HG02884 (cell line): ENCODE data around the gene LCP1.
"Not testable (repeated sequence)": the region's sequence is repeated elsewhere in the genome, so short reads cannot be mapped to it uniquely, and the experiment has no call there.

Experiments
- ATAC-seq: cut with Tn5 transposase; IDR thresholded peaks from one replicate; pipeline ENCODE4 v1.9.1; 2021; ENCODE audit warnings: mild to moderate bottlenecking, moderate library complexity; ENCODE audit not compliant: unreplicated experiment

Gene LCP1

GRCh38 chr13:46182491-46182877 is 507 bp upstream of the LCP1 start:
- no peak for ATAC-seq

DNA sequence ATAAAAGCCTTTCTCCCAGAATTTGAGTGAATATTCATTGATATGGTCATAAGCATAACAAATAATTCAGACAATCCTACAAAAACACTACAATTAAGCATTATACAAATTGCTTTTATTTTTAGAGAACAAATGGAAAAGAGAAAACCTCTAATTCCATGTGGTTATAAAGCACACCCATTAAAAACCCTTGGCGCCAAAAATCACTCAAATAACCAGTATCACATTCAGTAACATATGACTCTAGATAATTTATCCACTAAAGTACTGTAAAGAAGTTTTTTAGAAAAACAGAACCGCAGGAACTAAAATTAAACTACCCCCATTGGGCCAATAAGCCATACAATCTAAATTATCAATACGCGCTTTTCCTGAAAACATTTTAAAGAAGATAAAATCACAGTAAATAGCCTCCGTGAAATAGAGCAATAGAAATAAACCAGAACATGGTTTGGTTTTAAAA is 569 bp downstream of the LCP1 start:
- ATAC-seq: no peak

- ATAC-seq: no peak
Observed at GRCh38 chr13:46179969-46180763, 1.8 kb downstream of the LCP1 start.

GRCh38 chr13:46179491-46179908 is 2.5 kb downstream of the LCP1 start:
- no peak for ATAC-seq

DNA sequence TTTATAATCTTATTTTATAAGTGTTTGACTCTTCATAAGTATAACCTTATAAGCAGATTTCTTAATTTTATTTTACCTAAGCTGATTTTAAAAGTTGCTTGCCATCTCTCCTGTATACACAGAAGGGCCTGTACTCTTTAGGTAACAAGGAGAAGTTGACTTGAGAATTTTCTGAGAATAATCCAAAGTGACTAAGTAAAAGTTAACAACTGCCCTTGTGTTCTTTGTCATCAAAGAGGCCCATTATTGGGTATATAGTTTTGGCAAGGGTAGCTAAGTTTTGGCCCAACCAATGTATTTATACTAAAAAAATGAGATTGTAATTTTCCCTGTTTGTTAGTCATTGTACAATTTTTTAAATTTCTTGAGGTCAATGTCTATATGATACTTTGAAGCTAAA is 3.2 kb downstream of the LCP1 start:
- no peak for ATAC-seq

- ATAC-seq: no peak
Observed at GRCh38 chr13:46178143-46178542, 3.8 kb downstream of the LCP1 start.

GRCh38 chr13:46176756-46177155 is 5.2 kb downstream of the LCP1 start:
- ATAC-seq: peak; percentile 31

DNA sequence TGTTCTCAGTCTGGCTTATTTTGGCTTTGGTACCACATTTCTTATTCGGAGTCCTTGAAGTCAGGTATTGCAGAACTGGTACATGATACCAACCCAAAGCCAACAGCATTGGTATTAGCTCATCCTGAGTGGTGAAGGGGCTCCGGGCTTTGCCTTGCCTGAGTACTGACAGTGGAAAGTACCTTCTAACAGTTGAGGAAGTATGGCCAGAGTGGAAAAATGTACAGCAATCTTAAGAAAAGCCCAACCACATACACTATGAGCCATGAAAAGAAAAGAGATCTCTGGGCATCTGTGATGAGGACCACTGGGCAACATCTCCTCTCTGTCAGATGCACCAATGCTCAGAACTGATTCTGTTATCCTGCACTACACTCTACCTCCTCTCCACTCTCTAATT is 8.3 kb downstream of the LCP1 start:
- ATAC-seq: peak; percentile 34

- no peak for ATAC-seq
Observed at GRCh38 chr13:46172531-46172991, 9.4 kb downstream of the LCP1 start.

DNA sequence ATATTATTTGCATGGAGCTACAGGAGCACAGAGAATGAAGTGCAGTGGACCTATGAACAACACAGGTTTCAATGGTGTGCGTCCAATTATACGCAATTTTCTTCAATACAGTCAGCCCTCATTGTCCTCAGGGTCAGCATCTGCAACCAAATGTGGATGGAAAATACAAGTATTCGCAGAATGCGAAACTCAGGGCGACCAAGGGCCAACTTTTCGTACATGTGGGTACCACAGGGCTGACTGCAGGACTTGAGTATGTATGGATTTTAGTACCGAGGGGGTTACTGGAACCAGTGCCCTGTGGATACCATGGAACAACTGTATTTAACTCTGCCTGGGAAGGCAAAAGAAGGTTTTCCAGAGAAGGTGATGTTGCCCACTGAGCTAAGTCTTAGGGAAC is 10.2 kb downstream of the LCP1 start:
- ATAC-seq: no peak

DNA sequence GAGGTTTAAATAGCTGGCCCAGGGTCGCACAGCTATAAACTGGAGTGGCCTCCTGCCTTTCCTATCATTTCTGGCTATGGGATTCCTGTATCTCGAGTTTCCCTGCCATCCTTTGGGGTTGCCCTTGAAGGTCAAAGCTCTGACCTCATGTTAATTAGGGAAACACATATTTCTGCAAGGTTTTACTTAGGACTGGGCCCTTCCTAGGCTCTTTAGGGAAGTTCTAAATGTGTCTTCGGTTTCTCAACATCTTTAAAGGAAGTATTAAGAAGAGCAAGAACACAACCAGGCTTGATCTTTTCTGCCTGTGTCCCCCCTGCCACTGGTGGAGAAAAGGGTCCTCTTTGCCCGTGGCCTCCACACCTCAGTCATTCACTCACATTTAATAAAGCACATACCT is 10.8 kb downstream of the LCP1 start:
- ATAC-seq: no peak

DNA sequence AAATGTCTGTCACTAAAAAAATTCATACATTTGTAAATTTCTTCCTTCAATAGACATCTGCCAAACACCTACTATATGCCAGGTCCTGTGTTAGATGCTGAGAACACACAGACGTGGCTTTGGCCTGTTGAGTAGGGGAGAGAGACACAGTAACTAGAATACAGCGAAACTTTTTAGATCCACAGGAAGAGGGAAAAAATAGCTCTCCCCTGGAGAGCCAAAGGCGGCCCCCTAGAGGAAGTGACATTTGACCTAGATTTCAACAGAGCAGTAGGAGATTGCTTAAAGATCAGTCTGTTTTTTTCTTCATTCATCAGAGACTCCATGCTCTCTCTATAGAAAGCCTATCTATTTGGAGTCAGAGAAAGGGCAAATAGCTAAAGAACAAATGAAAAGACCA is 11.3 kb downstream of the LCP1 start:
- ATAC-seq: no peak

DNA sequence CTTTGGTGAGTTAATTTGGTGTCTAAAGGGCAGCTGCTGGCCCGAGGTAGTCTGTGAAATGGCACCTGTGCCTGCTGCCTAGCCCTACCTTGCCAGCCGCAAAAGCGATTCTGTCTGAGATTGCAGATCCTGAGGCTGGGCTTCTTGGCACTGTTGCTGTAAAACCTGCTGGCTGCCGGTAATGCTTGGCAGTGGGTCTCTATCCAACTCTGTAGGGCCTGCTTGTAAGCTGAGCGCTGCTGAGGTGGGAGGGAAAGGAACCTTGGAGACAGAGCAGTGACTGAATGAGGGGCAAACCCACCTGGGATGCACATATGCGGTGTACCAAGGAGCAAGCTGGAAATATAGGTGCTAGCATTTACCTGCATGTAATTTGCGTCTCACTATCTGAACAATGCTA is 11.7 kb downstream of the LCP1 start:
- ATAC-seq: no peak

GRCh38 chr13:46169758-46170157 is 12.2 kb downstream of the LCP1 start:
- no peak for ATAC-seq

GRCh38 chr13:46168783-46169182 is 13.2 kb downstream of the LCP1 start:
- no peak for ATAC-seq

GRCh38 chr13:46168341-46168740 is 13.6 kb downstream of the LCP1 start:
- peak; percentile 42 for ATAC-seq

DNA sequence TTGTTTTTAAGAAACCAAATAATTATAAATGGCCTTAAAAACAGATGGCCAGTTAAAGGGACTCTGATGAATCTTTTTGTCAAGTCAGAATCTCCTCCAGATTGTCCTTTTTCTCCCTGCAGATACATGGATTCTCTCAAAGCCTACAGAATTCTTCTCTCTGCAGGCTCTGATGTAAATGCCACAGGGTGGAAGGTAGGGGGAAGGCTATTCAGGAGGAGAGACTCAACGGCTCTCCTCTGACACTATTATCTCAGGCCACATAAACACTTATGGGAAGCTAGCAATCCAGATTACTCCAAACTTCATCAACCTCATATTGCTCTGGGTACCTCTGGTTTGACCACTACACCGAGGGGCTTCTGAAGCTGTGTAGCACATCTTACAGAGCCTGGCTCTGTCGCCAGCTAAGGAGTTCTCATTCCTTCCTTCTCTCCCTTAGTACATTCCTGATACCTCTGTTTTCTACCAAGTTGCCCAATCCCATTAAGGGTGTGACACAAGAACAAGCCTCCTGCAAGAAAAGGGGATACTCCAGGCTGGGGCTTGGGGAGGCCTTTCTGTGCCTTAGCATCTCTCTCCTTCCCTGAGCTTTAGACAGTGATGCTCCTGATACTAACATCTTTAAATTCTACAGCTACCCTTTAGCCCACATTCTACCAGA is 14.9 kb downstream of the LCP1 start:
- ATAC-seq: no peak

DNA sequence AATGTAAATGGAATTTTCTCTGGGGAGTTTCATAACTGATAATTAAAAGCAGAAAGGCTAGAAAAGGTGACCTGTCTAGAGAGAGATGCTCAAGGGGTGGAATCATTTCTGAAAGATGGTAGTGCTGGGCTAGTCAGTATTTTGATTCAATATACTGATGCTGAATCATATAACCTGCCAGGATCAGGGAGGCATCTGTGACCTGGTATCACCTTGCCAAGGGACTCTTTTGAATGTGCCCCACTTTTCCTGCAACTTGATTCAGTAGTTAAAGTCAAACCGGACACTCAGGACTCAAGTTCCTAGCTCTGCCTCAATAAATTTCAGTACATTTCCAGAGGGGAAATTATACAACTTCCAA is 15.8 kb downstream of the LCP1 start:
- ATAC-seq: no peak

DNA sequence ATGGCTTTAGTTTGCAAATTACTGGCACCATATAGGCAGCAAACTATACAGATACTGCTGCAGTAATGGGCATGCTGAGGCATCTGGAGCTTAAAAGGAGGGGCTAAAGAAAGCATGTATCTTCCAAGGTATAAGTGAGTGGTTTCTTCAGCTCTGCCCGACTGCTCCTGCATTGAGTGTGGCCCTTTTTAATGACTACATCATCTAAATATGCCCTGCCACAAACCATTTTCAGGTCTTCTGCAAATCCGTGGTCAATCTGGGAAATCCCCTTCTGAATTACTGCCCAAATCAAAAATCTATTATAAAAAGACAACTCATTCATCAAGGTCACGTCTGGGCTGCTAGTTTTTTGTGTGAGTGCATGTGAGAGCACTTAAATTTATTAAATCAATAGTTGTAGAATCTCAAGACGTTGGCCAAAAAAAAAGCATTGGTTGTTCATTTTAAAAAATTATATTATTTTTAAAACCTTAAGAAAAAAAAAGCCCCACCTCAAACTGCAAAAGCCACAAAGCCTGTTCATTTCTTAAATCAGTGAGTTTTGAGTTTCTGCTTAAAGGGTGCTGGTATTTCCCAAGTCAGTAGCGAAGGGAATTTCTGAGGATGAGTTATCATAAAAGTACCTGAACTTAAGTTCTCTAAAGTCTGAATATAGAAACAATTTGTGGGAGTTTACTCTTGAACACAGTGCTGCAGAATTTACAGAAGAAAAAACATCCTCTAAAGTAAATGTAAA is 16.3 kb downstream of the LCP1 start:
- peak; percentile 47 for ATAC-seq

- ATAC-seq: no peak
Observed at GRCh38 chr13:46164661-46165060, 17.3 kb downstream of the LCP1 start.

GRCh38 chr13:46162741-46163140 is 19.2 kb downstream of the LCP1 start:
- not testable (repeated sequence) for ATAC-seq
